Testis (tissue), 3 donors: ENCODE measurements around the gene LPP. TPM values are rescaled to one million over a fixed set of nuclear protein-coding genes. Genes with fewer than 3 reads are reported as not detected.

Source experiments
- DNase-seq: peaks from one replicate; pipeline ENCODE4 v3.0.0-alpha.2; 2019
- H3K27ac ChIP-seq, 2 donors: fragments of 200-600 bp; sonication (generic); one replicate each; pipeline ENCODE4 v1.5.1; 2019
- H3K27me3 ChIP-seq: fragments of 200-600 bp; sonication (generic); one replicate; pipeline ENCODE4 v1.5.1; 2019
- H3K36me3 ChIP-seq: fragments of 200-600 bp; sonication (generic); one replicate; pipeline ENCODE4 v1.5.1; 2017; ENCODE audit warnings: low read depth; ENCODE audit errors: missing control alignments
- H3K4me1 ChIP-seq: fragments of 200-600 bp; sonication (generic); one replicate; pipeline ENCODE4 v1.5.1; 2019
- H3K4me3 ChIP-seq, 2 donors: fragments of 200-600 bp; sonication (generic); one replicate each; pipeline ENCODE4 v1.5.1; 2017 to 2019
- H3K9me3 ChIP-seq: fragments of 200-600 bp; sonication (generic); one replicate; pipeline ENCODE4 v1.5.1; 2017
- CTCF ChIP-seq, 3 experiments: fragments of 450-650 bp in 2 of 3; fragments of 200-600 bp in 1 of 3; sonication (generic) in 1 of 3; IDR thresholded peaks; one replicate each; pipeline ENCODE4 v1.5.1; 2016 to 2019; ENCODE audit warnings: antibody characterized with exemption in 3 of 3, mild to moderate bottlenecking in 2 of 3, moderate library complexity in 1 of 3
- POLR2A ChIP-seq: fragments of 450-650 bp; IDR thresholded peaks from one replicate; pipeline ENCODE4 v1.6.1; 2017; ENCODE audit warnings: antibody characterized with exemption, mild to moderate bottlenecking, moderate library complexity
- WGBS, 2 donors: methylation state at CpG; one replicate each; pipeline ENCODE4 v1.1.5; 2018; 5-methylcytosine and 5-hydroxymethylcytosine counted together
- intact Hi-C: fragments of 100-400 bp; cut with DNase I; formaldehyde crosslinking; loops from one replicate; pipeline ENCODE4 v1.15.1; 2023; ENCODE audit warnings: low total_unique reads
- polyA plus RNA-seq: library from polyadenylated mRNA; stranded (reverse); fragments of 350-450 nt; fragmentation: Illumina TruSeq; extraction: RNeasy Lipid Tissue Mini Kit (QIAGEN cat#74804); gene quantifications from one replicate; pipeline ENCODE4 v1.2.3, GENCODE V29; 2014; ENCODE audit warnings: low read depth, low replicate concordance; ENCODE audit not compliant: insufficient read depth
- total RNA-seq, 2 donors: library from RNA; depleted of rRNA; stranded (reverse); fragments of >200 nt; gene quantifications; one replicate each; pipeline ENCODE4 v1.2.3, GENCODE V29; 2016

The LPP gene
- total and polyA plus RNA-seq, 3 donors from 2014 or later = 89.9 to 135 (median 132) TPM

- WGBS, 2 donors = 78 to 88% methylated on average over 2 of the region's 2 CpGs
- H3K9me3 ChIP-seq = no peaks in the 10 kb centered on the region
- intact Hi-C loops = no loop called here
- TF ChIP-seq POLR2A (no peak), CTCF (IDR thresholded peaks at IDR 0.05) (no peak)
- H3K4me1 ChIP-seq = no peaks in the 10 kb centered on the region
- no peak overlapping the region for H3K27ac ChIP-seq
- no peak overlapping the region for H3K4me3 ChIP-seq
- H3K36me3 ChIP-seq = no peaks in the 10 kb centered on the region
- H3K27me3 ChIP-seq = no peaks in the 10 kb centered on the region
- no peak for DNase-seq
Observed at GRCh38 chr3:188411750-188412149, 257.8 kb downstream of the LPP start.

DNA sequence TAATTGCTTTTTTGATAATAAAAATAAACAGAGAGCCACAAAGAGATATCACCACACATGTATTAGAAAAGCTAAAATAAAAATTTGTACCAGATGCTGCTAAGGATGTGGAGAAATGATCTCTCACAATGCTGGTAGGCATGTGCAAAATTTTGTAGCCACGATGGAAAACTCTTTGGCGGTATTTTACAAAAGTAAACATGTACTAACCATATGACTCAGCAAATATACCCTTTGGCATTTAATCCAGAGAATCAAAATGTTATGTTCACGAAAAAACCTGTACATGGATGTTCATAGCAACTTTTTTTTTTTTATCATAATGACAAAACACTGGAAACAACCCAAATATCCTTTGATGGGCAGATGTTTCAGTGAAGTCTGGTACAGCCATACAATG, 261.2 kb downstream of the LPP start:
- 78 to 89% methylated on average over 3 of the region's 3 CpGs for WGBS, 2 donors
- no peak for DNase-seq
- no peaks in the 10 kb centered on the region for H3K4me1 ChIP-seq
- no peaks in the 10 kb centered on the region for H3K27me3 ChIP-seq
- intact Hi-C loops = no loop called here
- no peak overlapping the region for H3K4me3 ChIP-seq
- no peaks in the 10 kb centered on the region for H3K36me3 ChIP-seq
- no peaks in the 10 kb centered on the region for H3K9me3 ChIP-seq
- TF ChIP-seq POLR2A (no peak), CTCF (IDR thresholded peaks at IDR 0.05) (no peak)
- H3K27ac ChIP-seq = no peak overlapping the region

- intact Hi-C loops = no loop called here
- Histone ChIP-seq H3K4me1 (no peaks in the 10 kb centered on the region), H3K27ac (no peak overlapping the region), H3K27me3 (no peaks in the 10 kb centered on the region), H3K4me3 (no peak overlapping the region), H3K36me3 (no peaks in the 10 kb centered on the region), H3K9me3 (no peaks in the 10 kb centered on the region)
- 100% methylated on average over 1 of the region's 1 CpG for WGBS, 2 donors
- no peak for DNase-seq
- TF ChIP-seq CTCF (IDR thresholded peaks at IDR 0.05) (no peak), POLR2A (no peak)
Observed at GRCh38 chr3:188416041-188416440, 262.1 kb downstream of the LPP start.

- Histone ChIP-seq H3K27ac (no peak overlapping the region), H3K36me3 (no peaks in the 10 kb centered on the region), H3K4me3 (no peak overlapping the region), H3K27me3 (no peaks in the 10 kb centered on the region), H3K4me1 (peaks cover 4% of the 10 kb centered on the region), H3K9me3 (no peaks in the 10 kb centered on the region)
- 74% methylated on average over 3 of the region's 3 CpGs for WGBS, 2 donors
- intact Hi-C loops = no loop called here
- no peak for TF ChIP-seq CTCF (IDR thresholded peaks at IDR 0.05)
- no peak for TF ChIP-seq POLR2A
- no peak for DNase-seq
Observed at GRCh38 chr3:188417271-188417696, 263.3 kb downstream of the LPP start.

- 83 to 85% methylated on average over 3 of the region's 3 CpGs for WGBS, 2 donors
- Histone ChIP-seq H3K4me1 (peaks cover 5% of the 10 kb centered on the region), H3K36me3 (no peaks in the 10 kb centered on the region), H3K4me3 (no peak overlapping the region), H3K9me3 (no peaks in the 10 kb centered on the region), H3K27ac (no peak overlapping the region), H3K27me3 (no peaks in the 10 kb centered on the region)
- DNase-seq = no peak
- TF ChIP-seq CTCF (IDR thresholded peaks at IDR 0.05) (no peak), POLR2A (no peak)
- intact Hi-C loops = no loop called here
Observed at GRCh38 chr3:188417766-188418165, 263.8 kb downstream of the LPP start.
